ENCODE measurements around the gene ZNF197.
"Not testable (repeated sequence)": the region's sequence is repeated elsewhere in the genome, so short reads cannot be mapped to it uniquely, and the experiment has no call there.

GRCh38 chr3:44673466-44673865 lies 48.6 kb downstream of the ZNF197 start:
- TF ChIP-seq POLR2AphosphoS5 (IDR thresholded peaks at IDR 0.05; ENCODE audit: insufficient read depth, low read depth, low read length); EZH2 (IDR thresholded peaks at IDR 0.05; ENCODE audit: borderline replicate concordance, low read depth, low read length, severe bottlenecking); POLR2A (IDR thresholded peaks at IDR 0.05; ENCODE audit: low read depth, low read length); MYC (IDR thresholded peaks at IDR 0.05; ENCODE audit: low read depth, low read length); CTCF (IDR thresholded peaks at IDR 0.05; ENCODE audit: extremely low read depth in 1 of 2, insufficient read depth in 1 of 2, low read depth in 1 of 2, low read length in 2 of 2): not testable (repeated sequence)

Data from endothelial cell of umbilical vein (primary cell).